Stimulated activated CD4-positive, alpha-beta T cell treated with anti-CD3 and anti-CD28 coated beads, Interleukin-15, amount 100 ng/mL, for 48 hours (primary cell): ENCODE measurements around the gene SLN.
"Not testable (repeated sequence)": the region's sequence is repeated elsewhere in the genome, so short reads cannot be mapped to it uniquely, and the experiment has no call there.

ENCODE experiments used
- DNase-seq, 2 donors: peaks; one replicate each; pipeline ENCODE4 v3.0.0-alpha.2; 2020; ENCODE audit warnings: low read depth in 2 of 2

SLN gene

DNA sequence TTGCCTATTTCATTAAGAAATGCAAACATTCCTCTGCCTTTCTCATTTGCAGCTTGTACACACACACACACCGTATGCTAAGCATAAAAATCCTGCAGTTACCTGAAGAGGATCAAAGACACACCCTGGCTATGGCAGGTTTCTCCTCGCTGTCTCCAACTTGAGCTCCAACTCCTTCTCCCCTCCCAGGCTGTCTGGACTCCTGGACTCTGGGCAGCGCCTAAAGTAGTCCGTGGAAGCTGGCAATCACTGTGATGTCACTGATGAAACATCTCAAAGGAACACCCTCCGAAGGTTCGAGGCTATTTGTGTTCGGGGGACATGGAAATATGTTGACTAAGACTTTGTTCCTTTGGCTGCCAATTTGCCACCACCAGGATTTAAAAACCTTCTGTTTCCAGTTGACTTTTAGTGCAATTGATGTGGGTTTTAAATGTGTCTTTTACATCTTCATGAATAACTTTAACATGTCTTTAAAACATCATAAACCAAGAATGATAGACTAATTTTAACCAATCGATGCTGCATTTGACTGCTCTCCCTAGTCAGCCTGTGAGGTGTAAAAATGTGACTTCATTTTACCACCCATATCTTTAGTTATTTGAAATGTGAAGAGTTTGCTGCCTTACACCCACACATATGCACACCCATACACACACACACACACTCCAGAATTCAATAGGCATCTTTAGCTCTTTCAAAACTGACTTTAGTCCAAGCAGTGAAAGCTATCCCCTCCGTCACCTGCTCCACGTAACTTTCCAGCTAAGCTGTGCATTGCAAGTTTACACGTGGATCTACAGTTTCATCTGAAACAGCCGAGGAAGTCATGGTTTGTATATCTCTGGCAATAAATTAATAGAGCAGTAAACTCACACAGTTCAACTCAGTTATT is at the start of gene SLN:
Gene SLN, minus strand, starts transcription at position 196 of the 895 bp plus-strand sequence.
- no peak for DNase-seq

DNA sequence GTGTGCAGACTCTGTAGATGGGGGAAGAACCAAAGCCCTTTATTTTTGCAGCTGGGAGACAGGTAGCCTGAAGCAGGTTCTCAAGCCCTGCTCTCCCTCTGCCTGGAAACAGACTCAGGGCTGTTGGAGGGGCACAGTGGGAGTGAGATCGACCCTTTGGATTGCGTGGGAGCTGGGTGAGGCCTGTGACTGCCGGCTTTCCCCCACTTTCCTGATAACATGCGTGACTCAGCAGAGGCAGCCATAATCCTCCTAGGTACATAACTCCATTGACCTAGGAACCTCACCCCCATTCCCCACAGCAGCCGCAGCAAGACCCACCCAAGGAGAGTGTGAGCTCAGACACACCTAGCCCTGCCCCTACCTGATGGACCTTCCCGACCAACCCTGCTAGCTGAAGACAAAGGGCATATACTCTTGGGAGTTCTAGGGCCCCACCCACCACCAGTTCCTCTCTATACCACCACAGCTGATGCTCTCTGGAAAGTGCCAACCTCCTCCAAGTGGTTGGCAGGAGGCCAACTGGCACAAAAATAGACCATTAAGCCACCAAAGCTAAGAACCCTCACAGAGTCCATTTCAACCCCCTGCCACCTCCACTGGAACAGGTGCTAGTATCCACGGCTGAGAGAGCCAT is 47.0 kb upstream of the SLN start:
- not testable (repeated sequence) for DNase-seq

- DNase-seq = no peak
Observed at GRCh38 chr11:107757661-107758060, 45.8 kb upstream of the SLN start.

DNA sequence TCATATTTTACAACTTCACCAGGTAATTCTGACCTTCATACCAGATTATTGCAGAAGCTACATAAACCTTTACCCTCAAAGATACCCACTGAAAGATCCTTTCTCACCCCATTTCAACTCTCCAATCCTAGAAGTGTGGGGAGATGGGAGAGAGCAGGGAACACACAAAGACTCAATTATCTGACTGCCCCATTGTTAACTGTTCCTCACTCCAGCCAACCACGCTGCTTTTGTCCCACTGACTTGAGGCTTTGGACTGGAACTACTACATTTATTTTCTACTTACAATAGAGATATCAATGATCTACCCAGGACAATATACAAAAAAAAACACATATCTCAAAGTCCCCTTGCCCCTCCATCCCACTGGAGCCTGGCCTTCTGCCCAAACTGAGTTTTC is 44.7 kb upstream of the SLN start:
- no peak for DNase-seq

- DNase-seq = no peak
Observed at GRCh38 chr11:107752949-107753822, 41.3 kb upstream of the SLN start.

DNA sequence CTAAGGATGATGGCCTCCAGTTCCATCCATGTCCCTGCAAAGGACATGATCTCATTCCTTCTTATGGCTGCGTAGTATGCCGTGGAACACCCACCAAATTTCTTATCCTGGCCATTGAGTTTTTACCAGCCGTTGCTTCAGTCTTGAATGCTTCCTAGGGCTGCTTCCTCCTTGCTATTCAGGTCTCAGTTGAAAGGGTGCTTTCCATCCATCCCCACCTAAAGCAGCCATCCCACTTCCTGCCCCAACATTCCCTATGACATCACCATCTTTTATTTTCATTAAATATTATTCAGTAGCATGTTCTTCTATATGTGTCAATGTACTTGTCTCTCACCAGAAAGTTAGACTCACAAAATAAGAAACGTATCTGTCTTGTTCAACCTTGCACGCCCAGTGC is 40.7 kb upstream of the SLN start:
- DNase-seq = no peak

DNA sequence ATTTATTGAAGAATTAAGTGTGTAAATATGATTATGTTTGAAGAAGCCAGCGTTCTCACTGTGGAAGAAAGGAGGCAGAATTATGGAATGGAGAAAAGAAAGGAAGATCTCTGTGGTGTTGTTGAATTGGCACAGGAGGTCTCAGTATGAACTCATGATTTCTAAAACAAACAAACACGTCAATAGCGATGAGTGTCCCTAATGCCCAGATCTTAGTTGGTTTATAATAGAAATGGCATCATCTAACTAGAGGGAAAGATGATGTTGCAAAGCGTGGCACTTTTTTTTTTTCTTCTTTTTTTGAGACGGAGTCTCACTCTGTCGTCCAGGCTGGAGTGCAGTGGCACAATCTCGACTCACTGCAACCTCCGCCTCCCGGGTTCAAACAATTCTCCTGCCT is 39.2 kb upstream of the SLN start:
- no peak for DNase-seq

DNA sequence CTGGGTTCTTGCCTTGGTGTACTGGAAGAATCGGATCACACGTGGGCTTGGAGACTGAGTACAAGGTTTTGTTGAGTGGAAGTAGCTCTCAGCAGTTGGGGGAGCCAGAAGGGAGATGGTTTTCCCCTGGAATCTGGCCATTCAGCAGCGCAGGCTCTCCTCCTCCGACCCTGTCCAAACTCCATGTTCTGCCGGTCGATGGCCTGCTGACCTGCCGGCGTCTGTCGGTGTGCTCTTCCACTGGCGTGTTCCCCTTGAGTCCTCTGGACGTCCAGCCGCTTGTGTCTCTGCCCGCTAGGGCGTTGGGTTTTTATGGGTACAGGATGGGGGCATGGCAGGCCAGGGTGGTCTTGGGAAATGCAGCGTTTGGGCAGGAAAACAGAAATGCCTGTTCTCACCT is 38.5 kb upstream of the SLN start:
- DNase-seq = no peak

GRCh38 chr11:107747622-107748021 is 35.8 kb upstream of the SLN start:
- no peak for DNase-seq

DNA sequence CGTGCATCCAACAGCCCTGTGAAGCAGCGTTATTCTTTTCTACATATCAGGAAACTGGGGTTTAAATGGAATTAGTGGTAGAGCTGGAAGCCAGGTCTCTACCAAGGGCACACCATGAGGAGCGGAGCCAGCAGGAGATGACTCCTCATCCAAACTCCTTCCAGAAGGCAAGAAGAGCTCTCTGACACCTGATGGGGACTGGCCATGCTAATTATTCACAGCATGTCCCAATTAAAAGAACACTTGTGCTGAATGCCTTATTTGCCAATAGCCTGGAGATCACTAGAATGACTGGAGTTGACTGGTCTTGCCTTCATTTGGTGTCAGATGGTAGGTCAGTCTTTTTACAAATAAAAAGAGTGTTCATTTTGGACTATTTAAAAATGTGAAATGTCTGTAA is 32.9 kb upstream of the SLN start:
- no peak for DNase-seq

GRCh38 chr11:107743191-107743590 is 31.3 kb upstream of the SLN start:
- DNase-seq = no peak

DNA sequence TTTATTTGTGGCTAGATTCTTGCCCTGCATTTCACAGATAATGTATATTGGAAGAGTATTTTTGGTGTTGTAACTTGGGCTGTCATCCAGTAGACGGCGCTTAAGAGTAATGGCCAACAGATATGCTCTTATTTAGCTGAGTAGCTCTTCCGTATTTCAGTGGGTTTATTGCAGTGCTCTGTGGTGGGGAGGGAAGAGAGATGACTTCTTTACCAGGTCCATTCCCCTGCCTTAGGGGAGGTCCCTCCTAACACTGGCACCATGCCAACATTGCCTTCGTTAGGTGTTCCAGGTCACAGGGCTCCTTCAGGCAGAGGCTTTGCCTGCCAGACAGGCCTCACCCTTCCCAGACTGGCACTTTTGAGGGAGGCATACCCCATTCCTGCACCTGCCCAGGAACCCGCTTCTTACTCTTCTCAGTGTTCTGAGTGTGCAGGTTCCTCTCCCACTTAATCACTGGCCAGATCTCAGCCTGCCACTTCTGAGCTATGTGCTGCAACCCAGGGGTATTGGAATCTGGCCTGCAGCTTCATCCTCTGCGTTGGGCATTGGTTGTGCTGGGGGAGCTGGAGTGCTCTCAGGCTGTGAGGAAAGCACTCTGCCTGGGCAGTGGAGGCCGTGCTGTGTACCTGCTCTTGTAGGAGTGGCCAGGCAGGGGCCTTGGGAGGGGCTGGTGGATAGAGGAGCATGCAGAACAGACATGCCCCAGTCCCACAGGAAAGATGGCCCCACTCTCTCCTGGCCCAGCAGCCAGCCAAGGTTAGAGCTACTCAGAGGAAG is 29.4 kb upstream of the SLN start:
- peak in 1 of 2 donors; percentile 2 for DNase-seq

GRCh38 chr11:107740271-107740670 is 28.4 kb upstream of the SLN start:
- no peak for DNase-seq

DNA sequence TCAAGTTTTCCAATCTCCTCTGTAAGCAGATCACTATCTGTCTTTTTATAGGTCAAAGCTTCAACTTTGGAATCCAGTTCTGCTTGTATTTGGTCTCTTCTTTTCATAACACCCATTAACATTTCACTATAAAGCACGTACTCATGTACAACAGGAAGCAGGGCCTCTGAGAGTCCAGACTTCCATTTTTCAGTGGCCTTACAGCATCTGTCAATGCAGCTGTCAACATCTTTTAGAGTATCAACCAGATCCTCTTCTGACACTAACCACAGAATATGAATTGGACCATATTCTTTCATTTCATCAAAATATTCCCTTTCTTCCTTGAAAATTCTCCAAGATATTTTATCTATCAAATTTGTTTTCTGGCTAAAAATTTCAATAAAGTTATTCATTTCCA is 24.7 kb upstream of the SLN start:
- no peak for DNase-seq

DNA sequence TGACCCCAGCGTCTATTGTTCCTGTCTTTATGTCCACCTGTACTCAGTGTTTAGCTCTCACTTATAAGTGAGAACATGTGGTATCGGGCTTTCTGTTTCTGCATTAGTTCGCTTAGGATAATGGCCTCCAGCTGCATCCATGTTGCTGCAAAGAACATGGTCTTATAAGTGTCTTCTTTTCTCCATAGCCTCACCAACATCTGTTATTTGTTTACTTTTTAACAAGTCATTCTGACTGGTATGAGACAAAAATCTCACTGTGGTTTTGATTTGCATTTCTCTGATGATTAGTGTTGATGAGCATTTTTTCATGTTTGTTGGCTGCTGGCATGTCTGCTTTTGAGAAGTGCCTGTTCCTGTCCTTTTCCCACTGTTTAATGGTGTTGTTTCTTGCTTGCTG is 21.7 kb upstream of the SLN start:
- no peak for DNase-seq

DNA sequence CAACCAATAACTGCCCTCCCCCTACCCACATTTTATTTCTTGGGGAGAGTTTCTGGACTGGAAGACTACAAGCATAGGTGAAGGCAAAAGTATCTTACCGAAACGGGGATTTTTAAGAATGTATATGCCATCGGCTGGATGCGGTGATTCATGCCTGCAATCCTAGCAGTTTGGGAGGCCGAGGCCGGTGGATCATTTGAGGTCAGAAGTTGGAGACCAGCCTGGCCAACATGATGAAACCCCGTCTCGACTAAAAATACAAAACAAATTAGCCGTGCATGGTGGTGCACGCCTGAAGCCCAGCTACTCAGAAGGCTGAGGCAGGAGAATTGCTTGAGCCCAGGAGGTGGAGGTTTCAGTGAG is 20.8 kb upstream of the SLN start:
- DNase-seq = no peak

DNA sequence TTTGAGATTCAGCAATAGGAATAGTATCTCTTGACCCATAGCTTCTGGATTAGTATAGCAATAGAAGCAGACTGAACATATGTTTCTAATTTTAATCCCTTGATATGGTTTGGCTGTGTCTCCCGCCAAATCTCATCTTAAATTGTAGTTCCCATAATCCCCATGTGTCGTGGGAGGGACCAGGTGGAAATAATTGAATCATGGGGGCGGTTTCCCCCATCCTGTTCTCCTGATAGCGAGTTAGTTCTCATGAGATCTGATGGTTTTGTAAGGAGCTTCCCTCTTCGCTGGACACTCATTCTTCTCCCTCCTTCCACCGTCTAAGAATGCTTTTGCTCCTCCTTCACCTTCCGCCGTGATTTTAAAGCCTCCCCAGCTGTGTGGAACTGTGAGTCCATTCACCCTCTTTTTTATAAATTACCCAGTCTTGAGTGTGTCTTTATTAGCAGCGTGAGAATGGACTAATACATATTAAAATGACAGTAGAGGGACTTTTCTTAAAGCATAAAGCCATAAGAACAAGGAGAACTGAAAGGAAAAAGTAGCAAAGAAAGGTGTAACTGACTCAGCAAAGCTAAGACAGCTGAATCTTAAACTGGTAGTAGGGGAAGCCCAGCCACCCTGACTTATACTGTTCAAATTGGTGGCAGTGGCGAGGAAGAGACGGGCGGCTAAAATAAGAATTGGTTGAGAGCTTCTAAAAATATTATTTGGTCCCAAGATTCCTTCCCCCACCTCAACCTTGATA is 20.3 kb upstream of the SLN start:
- no peak for DNase-seq

DNA sequence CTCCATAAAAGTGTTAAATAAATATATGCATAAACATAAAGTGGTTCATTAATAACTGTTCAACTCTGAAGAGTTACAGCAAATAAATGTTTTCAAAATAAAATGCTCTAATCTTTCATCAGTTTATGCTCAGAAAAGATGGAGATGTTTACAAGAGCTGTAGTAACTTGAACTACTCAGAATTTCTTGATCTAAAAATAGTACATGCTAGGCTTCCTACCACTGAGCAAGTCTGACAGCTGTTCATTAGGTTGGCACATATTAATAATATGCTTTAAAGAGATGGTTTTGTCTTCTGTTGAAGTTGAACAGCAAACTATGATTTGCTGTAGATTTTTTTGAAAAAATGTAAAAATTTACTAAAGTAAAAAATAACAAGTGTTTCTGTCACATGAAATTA is 10.8 kb upstream of the SLN start:
- DNase-seq = no peak

- DNase-seq = no peak
Observed at GRCh38 chr11:107721207-107721606, 9.4 kb upstream of the SLN start.

DNA sequence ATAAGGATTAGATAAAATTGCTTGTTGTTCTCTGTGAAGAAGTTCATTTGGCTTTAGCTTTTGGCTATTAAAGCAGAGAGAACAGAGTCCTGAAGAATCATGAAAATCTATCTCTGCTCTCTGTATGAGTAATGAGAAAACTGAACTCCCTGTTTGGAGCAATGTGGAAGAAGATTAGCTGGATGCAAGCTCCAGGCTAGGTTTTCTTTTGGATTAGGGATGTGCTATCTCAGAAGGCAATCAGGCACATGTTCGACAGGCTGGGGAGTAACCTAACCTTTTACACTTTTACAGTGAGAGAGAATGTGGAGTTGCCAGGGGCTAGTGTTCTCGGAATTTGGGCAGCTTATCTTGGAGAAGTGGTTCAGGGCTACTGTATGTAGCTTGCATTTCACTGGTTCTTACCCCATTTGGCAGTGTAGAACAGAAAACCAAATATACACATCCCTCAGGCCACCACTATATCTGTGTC is 8.5 kb upstream of the SLN start:
- no peak for DNase-seq
